Body of pancreas (tissue), 4 donors: ENCODE results near the gene PAK5.

Source experiments
- CTCF ChIP-seq, 7 experiments: fragments of 450-650 bp in 4 of 7; fragments of 200-600 bp in 3 of 7; sonication (generic) in 3 of 7; IDR thresholded peaks; one replicate each; pipeline ENCODE4 v1.5.1; 2016 to 2019; ENCODE audit warnings: antibody characterized with exemption in 7 of 7
- POLR2A ChIP-seq, 3 donors: fragments of 450-650 bp; IDR thresholded peaks; one replicate each; pipeline ENCODE4 v1.6.1; 2016; ENCODE audit warnings: antibody characterized with exemption in 3 of 3, mild to moderate bottlenecking in 2 of 3

- TF ChIP-seq CTCF (IDR thresholded peaks at IDR 0.05) = no peak
- TF ChIP-seq POLR2A (IDR thresholded peaks at IDR 0.05) = no peak
These were observed 127.0 kb downstream of the PAK5 start for GRCh38 chr20:9711872-9712271.
